Right lobe of liver (tissue), 6 donors: Measurements from ENCODE around the gene FADD. TPM values are rescaled to one million over a fixed set of nuclear protein-coding genes. Genes with fewer than 3 reads are reported as not detected.
A peak's percentile ranks its signal among the peaks of the same experiment; 100 is the strongest.

Experiments
- ATAC-seq, 4 donors: fragments of 200-7000 bp; cut with Tn5 transposase; one replicate each; pipeline ENCODE4 v1.9.1; 2020; ENCODE audit warnings: mild to moderate bottlenecking in 4 of 4, moderate library complexity in 4 of 4
- DNase-seq, 3 donors: peaks; one replicate each; pipeline ENCODE4 v3.0.0-alpha.2; 2020
- H3K27ac ChIP-seq, 3 donors: fragments of 200-600 bp; one replicate each; pipeline ENCODE4 v1.8.0; 2022
- H3K27me3 ChIP-seq, 2 donors: fragments of 200-600 bp; one replicate each; pipeline ENCODE4 v1.8.0; 2022
- H3K36me3 ChIP-seq, 4 donors: fragments of 200-600 bp; sonication (generic) in 1 of 4; one replicate each; pipeline versions ENCODE4 v1.5.1 to v1.8.0; 2017 to 2022; ENCODE audit warnings: control low read depth in 1 of 4
- H3K4me1 ChIP-seq, 4 donors: fragments of 200-600 bp; sonication (generic) in 1 of 4; one replicate each; pipeline versions ENCODE4 v1.5.1 to v1.8.0; 2017 to 2022; ENCODE audit warnings: control low read depth in 1 of 4
- H3K4me3 ChIP-seq, 3 donors: fragments of 200-600 bp; one replicate each; pipeline ENCODE4 v1.8.0; 2022
- H3K9me3 ChIP-seq, 4 donors: fragments of 200-600 bp; sonication (generic) in 1 of 4; one replicate each; pipeline versions ENCODE4 v1.5.1 to v1.8.0; 2017 to 2022; ENCODE audit warnings: control low read depth in 1 of 4
- CTCF ChIP-seq, 4 donors: fragments of 200-600 bp in 3 of 4; fragments of 450-650 bp in 1 of 4; IDR thresholded peaks; one replicate each; pipeline versions ENCODE4 v1.5.1 to v1.8.0; 2016 to 2022; ENCODE audit warnings: antibody characterized with exemption in 4 of 4, mild to moderate bottlenecking in 2 of 4
- POLR2A ChIP-seq: fragments of 450-650 bp; IDR thresholded peaks from one replicate; pipeline ENCODE4 v1.6.1; 2017; ENCODE audit warnings: antibody characterized with exemption, mild to moderate bottlenecking
- WGBS: methylation state at CpG from one replicate; pipeline ENCODE4 v1.1.6; 2018; ENCODE audit warnings: low coverage, low lambda C conversion rate; ENCODE audit not compliant: insufficient coverage; ENCODE audit errors: missing lambda C conversion rate; 5-methylcytosine and 5-hydroxymethylcytosine counted together
- intact Hi-C, 2 donors: fragments of 100-400 bp; cut with DNase I; formaldehyde crosslinking; loops; one replicate each; pipeline versions ENCODE4 v1.11.2 to v1.14.1; 2022
- total RNA-seq, 6 experiments: library from RNA; depleted of rRNA in 2 of 6; stranded (reverse); fragments of >200 nt in 2 of 6; fragmentation: NEBNext Ultra II Directional in 3 of 6; extraction: Animal tissue kit (Norgen Biotek cat#: 25700) in 3 of 6; gene quantifications; one replicate each; pipeline versions ENCODE4 v1.1.0 to v1.2.4, GENCODE V29; 2016 to 2023
- donor health status: DM: no; HTN: yes; CAD: no.
- donor health status: DM: no; HTN: no; CAD: no.
- donor health status: DM: no; HTN: no; CAD: no.
- donor health status: DM: no; HTN: yes; CAD: no.
- donor health status: DM: no; HTN: yes; CAD: no.

FADD gene
- total RNA-seq, 6 experiments from 2014 or later: 8.8 to 17.5 (median 10.6) TPM

- WGBS: no CpG with 5 or more reads among the region's 6 CpGs
- Histone ChIP-seq H3K36me3 (peaks cover 0 to 61% (median 7%) of the 10 kb centered on the region in 4 donors), H3K27me3 (no peaks in the 10 kb centered on the region), H3K27ac (no peak overlapping the region), H3K4me3 (no peak overlapping the region), H3K4me1 (no peaks in the 10 kb centered on the region), H3K9me3 (no peaks in the 10 kb centered on the region)
- no peak for ATAC-seq
- TF ChIP-seq POLR2A: no peak
- DNase-seq: no peak
- intact Hi-C loops: no loop called here
Measured at GRCh38 chr11:70186420-70186819, 16.7 kb upstream of the FADD start.

GRCh38 chr11:70186936-70187335, 16.2 kb upstream of the FADD start:
- ATAC-seq (no peak), DNase-seq (no peak)
- Histone ChIP-seq H3K4me1 (no peaks in the 10 kb centered on the region), H3K9me3 (no peaks in the 10 kb centered on the region), H3K27ac (no peak overlapping the region), H3K27me3 (no peaks in the 10 kb centered on the region), H3K4me3 (no peak overlapping the region), H3K36me3 (peaks cover 0 to 56% (median 5%) of the 10 kb centered on the region in 4 donors)
- no CpG with 5 or more reads among the region's 10 CpGs for WGBS
- intact Hi-C loops: no loop called here
- no peak for TF ChIP-seq POLR2A
- TF ChIP-seq CTCF (IDR thresholded peaks at IDR 0.05): no peak

DNA sequence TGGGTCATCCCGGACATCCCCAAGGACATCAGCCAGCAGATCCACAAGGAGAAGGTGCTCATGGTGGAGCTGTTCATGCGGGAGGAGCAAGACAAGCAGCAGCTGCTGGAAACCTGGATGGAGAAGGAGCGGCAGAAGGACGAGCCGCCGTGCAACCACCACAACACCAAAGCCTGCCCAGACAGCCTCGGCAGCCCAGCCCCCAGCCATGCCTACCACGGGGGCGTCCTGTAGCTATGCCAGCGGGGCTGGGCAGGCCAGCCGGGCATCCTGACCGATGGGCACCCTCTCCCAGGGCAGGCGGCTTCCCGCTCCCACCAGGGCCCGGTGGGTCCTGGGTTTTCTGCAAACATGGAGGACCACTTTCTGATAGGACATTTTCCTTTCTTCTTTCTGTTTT, 15.3 kb upstream of the FADD start:
- intact Hi-C loops: no loop called here
- DNase-seq (no peak), ATAC-seq (no peak)
- WGBS: 97% methylated on average over 3 of the region's 15 CpGs
- no peaks in the 10 kb centered on the region for H3K27me3 ChIP-seq
- H3K9me3 ChIP-seq: no peaks in the 10 kb centered on the region
- H3K27ac ChIP-seq: no peak overlapping the region
- H3K4me1 ChIP-seq: peaks cover 0 to 3% (median 0%) of the 10 kb centered on the region in 4 donors
- H3K36me3 ChIP-seq: peaks cover 0 to 48% (median 5%) of the 10 kb centered on the region in 4 donors
- no peak for TF ChIP-seq CTCF (IDR thresholded peaks at IDR 0.05)
- TF ChIP-seq POLR2A: no peak
- no peak overlapping the region for H3K4me3 ChIP-seq

- 75% methylated on average over 10 of the region's 11 CpGs for WGBS
- Histone ChIP-seq H3K27ac (no peak overlapping the region), H3K27me3 (no peaks in the 10 kb centered on the region), H3K4me3 (no peak overlapping the region), H3K9me3 (no peaks in the 10 kb centered on the region), H3K36me3 (peaks cover 0 to 34% (median 5%) of the 10 kb centered on the region in 4 donors), H3K4me1 (peaks cover 0 to 3% (median 0%) of the 10 kb centered on the region in 4 donors)
- DNase-seq (no peak), ATAC-seq (no peak)
- intact Hi-C loops: loop anchor here in 1 of 2 donors (10.0 kb wide), 2 partner anchors 105 to 475 kb away; no protein-coding TSS in a partner anchor
- no peak for TF ChIP-seq CTCF (IDR thresholded peaks at IDR 0.05)
- TF ChIP-seq POLR2A: no peak
Measured at GRCh38 chr11:70189622-70190021, 13.5 kb upstream of the FADD start.

DNA sequence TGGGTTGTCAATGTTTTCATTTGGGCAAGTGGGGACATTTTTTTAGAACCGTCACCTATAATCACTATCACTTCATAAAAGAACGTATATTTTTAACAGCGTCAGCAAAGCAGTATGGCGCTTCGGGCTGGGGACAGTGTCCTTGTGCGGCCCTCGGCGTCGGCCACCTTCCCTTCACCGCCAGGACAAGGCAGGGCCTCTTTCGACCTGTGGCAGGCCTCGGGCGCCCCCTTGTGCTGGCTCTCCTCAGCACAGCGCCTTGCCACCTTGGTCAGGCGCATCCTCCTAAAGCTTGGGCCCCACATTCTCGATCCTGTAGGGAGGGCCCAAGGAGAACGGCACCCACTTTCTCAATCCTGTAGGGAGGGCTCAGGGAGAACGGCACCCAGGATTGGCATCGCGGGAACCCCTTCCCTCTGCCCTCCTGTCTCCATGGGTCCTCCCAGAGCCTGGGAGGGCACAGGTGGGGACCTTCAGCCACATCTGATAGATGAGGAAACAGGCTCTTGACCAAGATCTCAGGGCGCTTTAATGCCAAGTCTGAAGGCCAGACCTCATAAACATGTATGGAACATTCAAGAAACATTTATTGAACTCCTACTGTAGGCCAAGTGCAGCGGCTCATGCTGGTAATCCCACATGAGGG, 11.5 kb upstream of the FADD start:
- peaks cover 0 to 16% (median 0%) of the 10 kb centered on the region in 4 donors for H3K36me3 ChIP-seq
- H3K27ac ChIP-seq: no peak overlapping the region
- H3K4me1 ChIP-seq: peaks cover 0 to 3% (median 0%) of the 10 kb centered on the region in 4 donors
- H3K27me3 ChIP-seq: no peaks in the 10 kb centered on the region
- H3K4me3 ChIP-seq: no peak overlapping the region
- DNase-seq (peak; percentile 80 to 84 (median 81)), ATAC-seq (peak; percentile 87 to 93 (median 92))
- 3% methylated on average over 15 of the region's 22 CpGs for WGBS
- intact Hi-C loops: loop anchor here in 1 of 2 donors (10.0 kb wide), 2 partner anchors 107 to 477 kb away; no protein-coding TSS in a partner anchor
- TF ChIP-seq POLR2A (no peak), CTCF (IDR thresholded peaks at IDR 0.05) (peak; percentile 95 to 99 (median 96))
- H3K9me3 ChIP-seq: no peaks in the 10 kb centered on the region
